Spleen (tissue), 7 donors: ENCODE results near the gene THRA.

Experiments
- CTCF ChIP-seq, 11 experiments: fragments of 200-600 bp in 7 of 11; fragments of 450-650 bp in 4 of 11; sonication (generic) in 4 of 11; IDR thresholded peaks in 8 of 11; conservative IDR thresholded peaks in 3 of 11; 1 replicate in 7 of 11; 2 replicates in 4 of 11; pipeline versions ENCODE4 v1.4.0 to v1.8.0; 2016 to 2021; ENCODE audit warnings: antibody characterized with exemption in 11 of 11, inconsistent platforms in 4 of 11, mild to moderate bottlenecking in 1 of 11
- POLR2A ChIP-seq, 3 donors: fragments of 450-650 bp; IDR thresholded peaks; one replicate each; pipeline ENCODE4 v1.5.1; 2017; ENCODE audit warnings: antibody characterized with exemption in 3 of 3, mild to moderate bottlenecking in 1 of 3
- POLR2AphosphoS5 ChIP-seq, 3 donors: sonication (generic); formaldehyde crosslinking; IDR thresholded peaks; one replicate each; pipeline ENCODE4 v1.5.1; 2017; ENCODE audit warnings: antibody characterized with exemption in 3 of 3
- donor health status: DM: no; HTN: no; CAD: no; lungs with moderate emphysema.
- donor health status: DM: no; HTN: no; CAD: no.
- donor health status: DM: no; HTN: no; CAD: no.

GRCh38 chr17:40025559-40025958 lies 37.2 kb upstream of the THRA start:
- TF ChIP-seq CTCF (IDR thresholded peaks at IDR 0.05 in 8 of 11, conservative IDR thresholded peaks at IDR 0.05 in 3 of 11), result no peak
- no peak for TF ChIP-seq POLR2AphosphoS5 (IDR thresholded peaks at IDR 0.05)
- TF ChIP-seq POLR2A (IDR thresholded peaks at IDR 0.05), result no peak
